ENCODE measurements around the gene ANAPC7.

ANAPC7 gene

DNA sequence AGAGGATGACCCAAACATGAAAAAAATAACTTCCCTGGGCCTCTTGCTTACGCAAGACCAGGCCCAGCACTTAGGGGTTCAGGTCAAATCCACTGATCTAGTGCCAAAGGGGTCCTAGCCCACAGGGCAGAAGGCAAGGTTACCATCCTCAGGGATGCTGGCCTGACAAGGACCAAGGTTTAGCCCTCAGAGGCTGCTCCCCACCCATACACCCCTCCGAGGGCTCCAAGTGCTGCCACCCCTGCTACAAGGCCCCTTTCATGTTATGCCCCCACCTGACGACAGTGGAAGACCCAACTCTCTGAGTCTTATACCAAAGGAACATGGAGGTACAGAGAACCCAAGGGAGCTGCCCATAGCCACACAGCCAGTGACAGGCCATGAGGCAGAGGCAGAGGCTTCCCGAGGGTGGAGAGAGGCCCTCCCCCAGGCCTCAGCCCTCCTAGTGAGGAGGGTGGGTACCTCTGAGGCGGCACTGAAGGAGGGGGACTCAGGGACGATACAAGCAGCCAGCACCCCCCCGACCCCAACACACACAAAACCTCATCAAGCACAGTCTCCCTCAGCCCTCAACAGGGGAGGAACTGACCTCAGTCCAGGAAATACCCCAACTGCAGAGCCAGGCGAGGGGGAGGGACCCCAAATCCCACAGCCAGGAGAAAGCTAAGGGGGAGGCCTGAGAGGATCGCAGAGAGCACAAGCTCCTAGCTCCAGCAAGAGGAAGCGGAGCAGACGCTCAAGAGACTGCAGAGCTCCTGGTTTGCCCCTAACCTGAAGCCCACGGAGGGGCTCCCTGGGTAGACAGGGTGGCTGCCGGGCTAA is 37.0 kb downstream of the ANAPC7 start:
- TF ChIP-seq TEAD4 (IDR thresholded peaks at IDR 0.05) (no peak), FOXM1 (IDR thresholded peaks at IDR 0.05; ENCODE audit: borderline replicate concordance, low read depth) (no peak), RAD21 (IDR thresholded peaks at IDR 0.05; ENCODE audit: low read depth) (no peak), NFIC (IDR thresholded peaks at IDR 0.05) (no peak), EGR1 (IDR thresholded peaks at IDR 0.05) (no peak)
- TF ChIP-seq, protein P1, sequence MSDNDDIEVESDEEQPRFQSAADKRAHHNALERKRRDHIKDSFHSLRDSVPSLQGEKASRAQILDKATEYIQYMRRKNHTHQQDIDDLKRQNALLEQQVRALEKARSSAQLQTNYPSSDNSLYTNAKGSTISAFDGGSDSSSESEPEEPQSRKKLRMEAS (IDR thresholded peaks at IDR 0.05) = no peak

DNA sequence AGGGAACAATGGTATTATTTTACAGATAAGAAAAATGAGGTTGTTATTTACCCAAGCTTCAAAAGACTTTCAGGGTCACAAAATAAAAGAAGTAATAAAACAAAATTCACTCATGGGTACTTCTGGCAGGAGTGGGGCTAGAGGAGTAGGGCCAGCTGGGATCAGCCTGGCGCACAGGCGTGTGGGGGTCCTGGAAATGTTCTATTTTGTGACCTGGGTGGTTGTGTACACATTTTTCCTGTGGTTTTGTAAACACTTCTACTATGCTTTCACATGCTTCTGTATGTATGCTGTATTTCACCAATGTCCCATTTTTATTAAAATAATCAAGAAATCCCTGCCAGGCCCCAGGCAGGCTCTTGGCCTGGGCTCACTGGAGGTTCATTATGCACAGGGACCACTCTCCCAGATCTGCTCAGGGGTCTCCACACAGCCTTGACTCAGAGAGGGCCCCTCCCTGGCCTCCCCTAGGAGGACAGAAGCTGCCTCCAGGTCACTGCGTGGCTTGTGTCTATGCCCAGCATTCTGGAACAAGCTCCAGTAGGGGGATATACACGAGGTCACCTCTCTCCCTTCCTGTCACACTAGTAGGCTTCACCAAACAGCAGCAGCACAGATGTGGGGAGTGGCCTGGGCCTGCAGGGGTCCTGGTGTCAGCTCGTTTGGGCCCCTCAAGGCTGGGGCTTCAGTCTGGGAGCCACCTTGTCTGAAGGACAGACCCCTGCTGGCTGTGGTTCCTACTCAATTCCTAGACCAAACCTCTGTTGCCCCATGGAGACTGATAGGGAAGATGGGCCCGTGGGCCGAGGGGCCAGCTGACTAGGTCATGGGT is 37.8 kb downstream of the ANAPC7 start:
- no peak for TF ChIP-seq CEBPB (IDR thresholded peaks at IDR 0.05)
- no peak for TF ChIP-seq TEAD4 (IDR thresholded peaks at IDR 0.05)
- no peak for TF ChIP-seq REST (IDR thresholded peaks at IDR 0.05; ENCODE audit: low read depth)
- no peak for TF ChIP-seq RAD21 (IDR thresholded peaks at IDR 0.05; ENCODE audit: low read depth)
- TF ChIP-seq, protein P1 (IDR thresholded peaks at IDR 0.05) = no peak
- TF ChIP-seq TAF1 (IDR thresholded peaks at IDR 0.05; ENCODE audit: low read depth) = no peak
- TF ChIP-seq USF1 (IDR thresholded peaks at IDR 0.05) = no peak
- no peak for TF ChIP-seq ZBTB7A (IDR thresholded peaks at IDR 0.05; ENCODE audit: low read depth)
- no peak for TF ChIP-seq EGR1 (IDR thresholded peaks at IDR 0.05)
- no peak for TF ChIP-seq NFIC (IDR thresholded peaks at IDR 0.05)
- TF ChIP-seq CREB1 (IDR thresholded peaks at IDR 0.05; ENCODE audit: low read depth) = no peak

- no peak for TF ChIP-seq FOXM1 (IDR thresholded peaks at IDR 0.05; ENCODE audit: borderline replicate concordance, low read depth)
- TF ChIP-seq TCF12 (IDR thresholded peaks at IDR 0.05; ENCODE audit: low read depth) = no peak
- no peak for TF ChIP-seq NFIC (IDR thresholded peaks at IDR 0.05)
- TF ChIP-seq, protein P1 (IDR thresholded peaks at IDR 0.05) = no peak
- no peak for TF ChIP-seq CREB1 (IDR thresholded peaks at IDR 0.05; ENCODE audit: low read depth)
- TF ChIP-seq EGR1 (IDR thresholded peaks at IDR 0.05) = no peak
- no peak for TF ChIP-seq RAD21 (IDR thresholded peaks at IDR 0.05; ENCODE audit: low read depth)
- no peak for TF ChIP-seq YY1 (IDR thresholded peaks at IDR 0.05; ENCODE audit: low read depth)
- no peak for TF ChIP-seq ZBTB7A (IDR thresholded peaks at IDR 0.05; ENCODE audit: low read depth)
- no peak for TF ChIP-seq TAF1 (IDR thresholded peaks at IDR 0.05; ENCODE audit: low read depth)
- no peak for TF ChIP-seq USF1 (IDR thresholded peaks at IDR 0.05)
- no peak for TF ChIP-seq CEBPB (IDR thresholded peaks at IDR 0.05)
- no peak for TF ChIP-seq EP300 (IDR thresholded peaks at IDR 0.05; ENCODE audit: borderline replicate concordance)
These were observed 42.3 kb downstream of the ANAPC7 start for GRCh38 chr12:110361216-110361615.

DNA sequence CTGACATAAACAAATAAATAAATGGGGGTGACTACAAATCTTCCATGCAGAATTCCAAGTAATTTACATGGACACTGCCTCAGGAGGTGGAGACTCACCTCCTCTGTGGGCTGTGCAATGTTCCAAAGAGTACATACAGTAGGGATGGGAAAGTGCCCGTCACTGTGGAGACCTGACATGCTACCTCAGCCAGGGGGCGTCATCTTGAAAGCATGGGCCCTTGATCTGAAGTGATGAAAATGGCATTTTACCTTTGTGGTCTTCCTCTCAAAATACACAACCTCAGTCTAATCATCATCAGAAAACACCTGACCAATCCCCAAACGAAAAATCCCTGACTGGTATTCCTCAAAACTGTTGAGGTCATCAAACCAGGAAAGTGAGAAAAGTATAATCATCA is 48.4 kb downstream of the ANAPC7 start:
- TF ChIP-seq RAD21 (IDR thresholded peaks at IDR 0.05; ENCODE audit: low read depth) (peak; percentile 43), USF1 (IDR thresholded peaks at IDR 0.05) (no peak)

DNA sequence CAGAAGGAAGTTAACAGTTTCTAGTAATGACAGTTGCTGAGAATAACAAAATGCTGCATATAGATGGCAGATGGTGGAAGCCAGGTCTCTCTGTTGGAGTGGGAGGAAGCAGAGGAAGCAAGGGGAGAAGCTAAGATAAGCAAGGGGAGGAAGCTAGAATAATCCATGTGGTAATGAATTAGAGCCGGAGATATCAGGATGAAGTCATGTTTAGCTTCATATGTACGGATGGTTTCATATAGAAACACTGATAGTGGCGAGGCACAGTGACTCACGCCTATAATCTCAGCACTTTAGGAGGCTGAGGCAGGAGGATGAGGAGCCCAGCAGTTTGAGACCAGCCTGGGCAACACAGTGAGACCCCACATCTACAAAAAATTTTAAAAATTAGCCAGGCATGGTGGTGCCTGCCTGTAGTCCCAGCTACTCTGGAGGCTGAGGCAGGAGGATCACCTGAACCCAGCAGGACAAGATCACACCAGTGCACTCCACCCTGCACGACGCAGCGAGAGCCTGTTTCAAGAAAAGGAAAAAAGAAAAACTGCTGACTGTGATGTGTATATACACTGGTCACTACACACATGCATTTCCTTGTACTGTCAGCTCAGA is 49.2 kb downstream of the ANAPC7 start:
- no peak for TF ChIP-seq CEBPB (IDR thresholded peaks at IDR 0.05)
- TF ChIP-seq REST (IDR thresholded peaks at IDR 0.05; ENCODE audit: low read depth) = no peak
- no peak for TF ChIP-seq EGR1 (IDR thresholded peaks at IDR 0.05)
- no peak for TF ChIP-seq ZBTB7A (IDR thresholded peaks at IDR 0.05; ENCODE audit: low read depth)
